Glutamatergic neuron (in vitro differentiated cells): ENCODE measurements around the gene KLK3. TPM values are rescaled to one million over a fixed set of nuclear protein-coding genes. Genes with fewer than 3 reads are reported as not detected.

Source experiments
- DNase-seq: peaks from one replicate; pipeline ENCODE4 v3.0.0; 2022
- H3K27ac Mint-ChIP-seq: one replicate; pipeline ENCODE4 v1.8.0; 2020; ENCODE audit warnings: mild to moderate bottlenecking, mixed read lengths, inconsistent platforms; ENCODE audit not compliant: unreplicated experiment
- H3K27me3 Mint-ChIP-seq: one replicate; pipeline ENCODE4 v1.8.0; 2020; ENCODE audit warnings: mild to moderate bottlenecking, moderate library complexity, mixed read lengths, inconsistent platforms; ENCODE audit not compliant: unreplicated experiment
- H3K36me3 Mint-ChIP-seq: one replicate; pipeline ENCODE4 v1.8.0; 2020; ENCODE audit warnings: mild to moderate bottlenecking, mixed read lengths, inconsistent platforms; ENCODE audit not compliant: unreplicated experiment
- H3K4me1 Mint-ChIP-seq: one replicate; pipeline ENCODE4 v1.8.0; 2020; ENCODE audit warnings: mild to moderate bottlenecking, low read depth, mixed read lengths, inconsistent platforms; ENCODE audit not compliant: unreplicated experiment
- H3K4me3 Mint-ChIP-seq: one replicate; pipeline ENCODE4 v1.8.0; 2020; ENCODE audit warnings: mild to moderate bottlenecking, mixed read lengths, inconsistent platforms; ENCODE audit not compliant: unreplicated experiment
- H3K9me3 Mint-ChIP-seq: one replicate; pipeline ENCODE4 v1.8.0; 2020; ENCODE audit warnings: mild to moderate bottlenecking, moderate library complexity, mixed read lengths, inconsistent platforms; ENCODE audit not compliant: unreplicated experiment
- CTCF ChIP-seq: fragments of 200-600 bp; sonication (generic); IDR thresholded peaks from one replicate; pipeline ENCODE4 v1.5.0; 2021; ENCODE audit not compliant: partially characterized antibody, unreplicated experiment
- total RNA-seq: library from RNA; stranded (reverse); fragmentation: NEBNext Ultra II Directional; extraction: Animal tissue kit (Norgen Biotek cat#: 25700); gene quantifications from one replicate; pipeline ENCODE4 v1.2.1, GENCODE V29; 2021; ENCODE audit not compliant: unreplicated experiment

KLK3 gene
- total RNA-seq, 1 donor from 2014 or later = not detected

DNA sequence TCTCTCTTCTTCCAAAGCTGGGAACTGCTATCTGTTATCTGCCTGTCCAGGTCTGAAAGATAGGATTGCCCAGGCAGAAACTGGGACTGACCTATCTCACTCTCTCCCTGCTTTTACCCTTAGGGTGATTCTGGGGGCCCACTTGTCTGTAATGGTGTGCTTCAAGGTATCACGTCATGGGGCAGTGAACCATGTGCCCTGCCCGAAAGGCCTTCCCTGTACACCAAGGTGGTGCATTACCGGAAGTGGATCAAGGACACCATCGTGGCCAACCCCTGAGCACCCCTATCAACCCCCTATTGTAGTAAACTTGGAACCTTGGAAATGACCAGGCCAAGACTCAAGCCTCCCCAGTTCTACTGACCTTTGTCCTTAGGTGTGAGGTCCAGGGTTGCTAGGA, 5.1 kb downstream of the KLK3 start:
- Mint-ChIP-seq H3K4me1 (peaks cover 9% of the 10 kb centered on the region), H3K36me3 (peaks cover 9% of the 10 kb centered on the region), H3K27me3 (peaks cover 6% of the 10 kb centered on the region), H3K9me3 (peaks cover 9% of the 10 kb centered on the region), H3K27ac (no peak overlapping the region), H3K4me3 (no peak overlapping the region)
- TF ChIP-seq CTCF = no peak
- DNase-seq = no peak

DNA sequence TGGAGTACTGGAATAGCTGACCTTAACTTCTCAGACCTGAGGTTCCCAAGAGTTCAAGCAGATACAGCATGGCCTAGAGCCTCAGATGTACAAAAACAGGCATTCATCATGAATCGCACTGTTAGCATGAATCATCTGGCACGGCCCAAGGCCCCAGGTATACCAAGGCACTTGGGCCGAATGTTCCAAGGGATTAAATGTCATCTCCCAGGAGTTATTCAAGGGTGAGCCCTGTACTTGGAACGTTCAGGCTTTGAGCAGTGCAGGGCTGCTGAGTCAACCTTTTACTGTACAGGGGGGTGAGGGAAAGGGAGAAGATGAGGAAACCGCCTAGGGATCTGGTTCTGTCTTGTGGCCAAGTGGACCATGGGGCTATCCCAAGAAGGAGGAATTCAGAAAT, 6.3 kb downstream of the KLK3 start:
- H3K9me3 Mint-ChIP-seq = peaks cover 6% of the 10 kb centered on the region
- H3K36me3 Mint-ChIP-seq = peaks cover 9% of the 10 kb centered on the region
- no peak for DNase-seq
- H3K4me3 Mint-ChIP-seq = no peak overlapping the region
- no peak overlapping the region for H3K27ac Mint-ChIP-seq
- no peak for TF ChIP-seq CTCF
- H3K4me1 Mint-ChIP-seq = peaks cover 9% of the 10 kb centered on the region
- H3K27me3 Mint-ChIP-seq = peaks cover 3% of the 10 kb centered on the region

GRCh38 chr19:50861496-50862286, 7.0 kb downstream of the KLK3 start:
- no peak for DNase-seq
- peaks cover 4% of the 10 kb centered on the region for H3K9me3 Mint-ChIP-seq
- TF ChIP-seq CTCF = no peak
- no peak overlapping the region for H3K4me3 Mint-ChIP-seq
- peaks cover 9% of the 10 kb centered on the region for H3K36me3 Mint-ChIP-seq
- no peak overlapping the region for H3K27ac Mint-ChIP-seq
- H3K4me1 Mint-ChIP-seq = peaks cover 9% of the 10 kb centered on the region
- H3K27me3 Mint-ChIP-seq = peaks cover 3% of the 10 kb centered on the region

GRCh38 chr19:50869479-50869878, 14.8 kb downstream of the KLK3 start:
- H3K36me3 Mint-ChIP-seq = no peaks in the 10 kb centered on the region
- peaks cover 5% of the 10 kb centered on the region for H3K27me3 Mint-ChIP-seq

More at GRCh38 chr19:50869479-50869878, 14.8 kb downstream of the KLK3 start:
- no peaks in the 10 kb centered on the region for H3K4me1 Mint-ChIP-seq
- H3K27ac Mint-ChIP-seq = no peak overlapping the region
- no peak overlapping the region for H3K4me3 Mint-ChIP-seq
- DNase-seq = no peak
- no peak for TF ChIP-seq CTCF
- no peaks in the 10 kb centered on the region for H3K9me3 Mint-ChIP-seq
